OCI-LY7 (cell line): ENCODE data around the gene PIEZO2. TPM values are rescaled to one million over a fixed set of nuclear protein-coding genes. Genes with fewer than 3 reads are reported as not detected.

Experiments used
- BruUV-seq: library from RNA; stranded (reverse); fragments of 400-500 nt; replicated peaks from 2 replicates; lab custom pipeline; 2021; lab: Mats Ljungman, UMichigan
- CTCF ChIA-PET: fragments of 300-600 bp; sonication (Branson Sonifier 250); formaldehyde crosslinking; loops from one replicate; lab custom pipeline; 2022; ENCODE audit warnings: antibody characterized with exemption; ENCODE audit not compliant: unreplicated experiment; lab: Charles Lee
- POLR2A ChIA-PET: fragments of 300-600 bp; sonication (Branson Sonifier 250); formaldehyde crosslinking; loops from one replicate; lab custom pipeline; 2022; ENCODE audit warnings: antibody characterized with exemption; lab: Charles Lee
- DNase-seq: peaks from one replicate; pipeline ENCODE4 v3.0.0-alpha.2; 2015; ENCODE audit warnings: low spot score
- H2AFZ ChIP-seq: fragments of 200-600 bp; sonication (generic), shearing (Covaris generic); 2 replicates; pipeline ENCODE4 v1.6.1; 2014; ENCODE audit warnings: mild to moderate bottlenecking, antibody characterized with exemption, low read length, moderate library complexity
- H3K27ac ChIP-seq: fragments of 200-600 bp; sonication (generic); 2 replicates; pipeline ENCODE4 v1.5.1; 2014; ENCODE audit warnings: mixed run types, low read depth, mild to moderate bottlenecking, moderate library complexity, low read length, inconsistent platforms; ENCODE audit not compliant: poor library complexity, severe bottlenecking
- H3K36me3 ChIP-seq: fragments of 200-600 bp; sonication (generic); 2 replicates; pipeline ENCODE4 v1.6.1; 2014; ENCODE audit warnings: mild to moderate bottlenecking, antibody characterized with exemption, low read length, moderate library complexity, mixed read lengths; ENCODE audit not compliant: insufficient read depth
- H3K4me1 ChIP-seq: fragments of 200-600 bp; sonication (generic); 2 replicates; pipeline ENCODE4 v1.5.1; 2014; ENCODE audit warnings: mild to moderate bottlenecking, low read length; ENCODE audit not compliant: insufficient read depth, poor library complexity, severe bottlenecking
- H3K4me2 ChIP-seq: fragments of 200-600 bp; sonication (generic); 2 replicates; pipeline ENCODE4 v1.6.1; 2014; ENCODE audit warnings: mild to moderate bottlenecking, low read length
- H3K4me3 ChIP-seq: fragments of 200-600 bp; sonication (generic); 2 replicates; pipeline ENCODE4 v1.5.1; 2014; ENCODE audit warnings: mild to moderate bottlenecking, low read depth, low read length; ENCODE audit not compliant: poor library complexity, severe bottlenecking
- H3K79me2 ChIP-seq: fragments of 200-600 bp; sonication (generic); 2 replicates; pipeline ENCODE4 v1.6.1; 2016; ENCODE audit warnings: low read depth, mild to moderate bottlenecking, low read length, moderate library complexity, mixed read lengths; ENCODE audit not compliant: insufficient read depth
- H3K9me2 ChIP-seq: fragments of 200-600 bp; sonication (generic); 2 replicates; pipeline ENCODE4 v1.6.1; 2016; ENCODE audit warnings: mild to moderate bottlenecking, low read length, mixed read lengths; ENCODE audit not compliant: insufficient read depth
- H3K9me3 ChIP-seq: fragments of 200-600 bp; sonication (generic); 2 replicates; pipeline ENCODE4 v1.6.1; 2014; ENCODE audit warnings: mild to moderate bottlenecking, mixed run types, low read length, mixed read lengths
- H4K20me1 ChIP-seq: fragments of 200-600 bp; sonication (generic); 2 replicates; pipeline ENCODE4 v1.6.1; 2014; ENCODE audit warnings: mild to moderate bottlenecking, antibody characterized with exemption, low read length, moderate library complexity, mixed read lengths; ENCODE audit not compliant: insufficient read depth
- EZH2phosphoT487 ChIP-seq: fragments of 200-600 bp; sonication (generic); IDR thresholded peaks from 2 replicates; pipeline ENCODE4 v1.6.1; 2018; ENCODE audit warnings: low read depth, borderline replicate concordance, mild to moderate bottlenecking, mixed run types, antibody characterized with exemption, low read length, moderate library complexity, mixed read lengths
- intact Hi-C: fragments of 100-400 bp; cut with micrococcal nuclease; formaldehyde crosslinking; loops from one replicate; pipeline ENCODE4 v1.10.0; 2022; ENCODE audit not compliant: unreplicated experiment
- total RNA-seq, 2 experiments: library from RNA; depleted of rRNA in 1 of 2; stranded (reverse); fragments of >200 nt in 1 of 2; shearing (Covaris generic) in 1 of 2; gene quantifications; 2 replicates each; pipeline ENCODE4 v1.2.3, GENCODE V29; 2014 to 2022
- TF ChIP-seq, protein P1 (sequence below): fragments of 200-600 bp; sonication (generic); conservative IDR thresholded peaks from 2 replicates; pipeline ENCODE4 v1.5.1; 2014; ENCODE audit warnings: mild to moderate bottlenecking, antibody characterized with exemption, low read length, moderate library complexity, mixed read lengths

Gene PIEZO2
- total RNA-seq, 2 experiments from 2014 or later, result 0.95 to 3.3 TPM

DNA sequence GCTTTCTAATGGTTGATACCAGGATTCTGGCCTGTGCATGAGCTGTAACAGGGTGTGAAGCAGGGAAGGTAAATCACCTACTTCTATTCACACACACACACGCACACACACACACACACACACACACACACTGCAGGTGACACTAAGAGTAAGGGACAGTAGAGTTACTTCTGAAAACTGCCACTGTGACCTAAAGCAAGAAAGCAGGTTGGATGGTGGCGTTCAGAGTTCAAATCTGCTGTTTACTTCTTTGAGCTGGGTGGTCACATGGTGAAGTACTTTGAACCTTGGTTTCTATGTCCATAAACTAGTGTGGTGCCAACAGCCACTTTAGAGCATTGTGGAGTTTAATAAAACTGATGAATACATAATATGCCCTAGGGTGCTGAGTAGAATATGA lies 248.0 kb downstream of the PIEZO2 start:
- TF ChIP-seq, protein P1, sequence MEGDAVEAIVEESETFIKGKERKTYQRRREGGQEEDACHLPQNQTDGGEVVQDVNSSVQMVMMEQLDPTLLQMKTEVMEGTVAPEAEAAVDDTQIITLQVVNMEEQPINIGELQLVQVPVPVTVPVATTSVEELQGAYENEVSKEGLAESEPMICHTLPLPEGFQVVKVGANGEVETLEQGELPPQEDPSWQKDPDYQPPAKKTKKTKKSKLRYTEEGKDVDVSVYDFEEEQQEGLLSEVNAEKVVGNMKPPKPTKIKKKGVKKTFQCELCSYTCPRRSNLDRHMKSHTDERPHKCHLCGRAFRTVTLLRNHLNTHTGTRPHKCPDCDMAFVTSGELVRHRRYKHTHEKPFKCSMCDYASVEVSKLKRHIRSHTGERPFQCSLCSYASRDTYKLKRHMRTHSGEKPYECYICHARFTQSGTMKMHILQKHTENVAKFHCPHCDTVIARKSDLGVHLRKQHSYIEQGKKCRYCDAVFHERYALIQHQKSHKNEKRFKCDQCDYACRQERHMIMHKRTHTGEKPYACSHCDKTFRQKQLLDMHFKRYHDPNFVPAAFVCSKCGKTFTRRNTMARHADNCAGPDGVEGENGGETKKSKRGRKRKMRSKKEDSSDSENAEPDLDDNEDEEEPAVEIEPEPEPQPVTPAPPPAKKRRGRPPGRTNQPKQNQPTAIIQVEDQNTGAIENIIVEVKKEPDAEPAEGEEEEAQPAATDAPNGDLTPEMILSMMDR, result no peak
- TF ChIP-seq EZH2phosphoT487, result no peak
- no peak overlapping the region for H3K4me2 ChIP-seq

GRCh38 chr18:10900435-10900834 lies 248.9 kb downstream of the PIEZO2 start:
- CTCF ChIA-PET, result no interaction called here

More for the DNA sequence above, 248.0 kb downstream of the PIEZO2 start:
- DNase-seq, result no peak
- no peaks in the 10 kb centered on the region for H4K20me1 ChIP-seq
- no peak overlapping the region for H2AFZ ChIP-seq
- no peak overlapping the region for H3K27ac ChIP-seq
- no peaks in the 10 kb centered on the region for H3K9me3 ChIP-seq
- H3K79me2 ChIP-seq, result no peaks in the 10 kb centered on the region
- intact Hi-C loops, result no loop called here
- no TSS peak for BruUV-seq
- H3K9me2 ChIP-seq, result no peaks in the 10 kb centered on the region
- no peak overlapping the region for H3K4me3 ChIP-seq
- H3K4me1 ChIP-seq, result peaks cover 28% of the 10 kb centered on the region
- POLR2A ChIA-PET, result interaction anchor here (0.7 kb wide), 1 partner anchor 157 kb away, joined by 3 read pairs; no protein-coding TSS in a partner anchor
- H3K36me3 ChIP-seq, result no peaks in the 10 kb centered on the region
- CTCF ChIA-PET, result no interaction called here

DNA sequence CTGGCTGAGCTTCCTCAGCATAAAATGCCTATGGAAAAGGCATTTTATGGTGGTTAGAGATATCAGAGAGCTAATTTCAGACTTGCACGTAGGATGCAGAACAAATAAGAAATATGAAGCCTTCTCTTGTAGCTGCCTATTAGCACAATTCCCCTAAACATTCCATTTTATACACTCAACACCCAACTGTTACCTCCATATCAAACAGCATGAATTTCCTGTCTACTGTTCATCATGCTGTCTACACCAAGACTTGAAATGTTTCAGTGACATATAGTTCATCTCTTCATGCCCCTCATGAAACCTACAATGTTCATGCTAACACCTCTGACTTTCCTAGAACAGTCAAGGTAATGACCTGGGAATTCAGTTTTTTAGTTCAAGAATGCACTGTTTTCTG lies 249.9 kb downstream of the PIEZO2 start:
- no peak for DNase-seq
- H3K27ac ChIP-seq, result no peak overlapping the region
- H3K9me3 ChIP-seq, result no peaks in the 10 kb centered on the region
- H4K20me1 ChIP-seq, result no peaks in the 10 kb centered on the region
- ChIA-PET CTCF (no interaction called here), POLR2A (interaction anchor here (0.8 to 2.1 kb wide), 6 partner anchors 9 to 121 kb away, joined by 3 to 11 read pairs (median 4); no protein-coding TSS in a partner anchor)
- H3K36me3 ChIP-seq, result no peaks in the 10 kb centered on the region
- intact Hi-C loops, result no loop called here
- no peaks in the 10 kb centered on the region for H3K79me2 ChIP-seq
- H3K4me3 ChIP-seq, result no peak overlapping the region
- H3K9me2 ChIP-seq, result no peaks in the 10 kb centered on the region
- no TSS peak for BruUV-seq
- H3K4me2 ChIP-seq, result 0 out of 2 replicates have a peak overlapping the region, but pooled peaks have one; percentile 46
- TF ChIP-seq, protein P1, result no peak
- TF ChIP-seq EZH2phosphoT487, result no peak
- peaks cover 31% of the 10 kb centered on the region for H3K4me1 ChIP-seq
- peak overlapping the region; percentile 56; the same call in 1 of the 2 replicates for H2AFZ ChIP-seq

More at GRCh38 chr18:10900435-10900834, 248.9 kb downstream of the PIEZO2 start:
- H3K9me3 ChIP-seq, result no peaks in the 10 kb centered on the region
- TF ChIP-seq, protein P1, result no peak
- TF ChIP-seq EZH2phosphoT487, result no peak
- DNase-seq, result no peak
- H3K36me3 ChIP-seq, result no peaks in the 10 kb centered on the region
- no peak overlapping the region for H3K4me3 ChIP-seq
- no peaks in the 10 kb centered on the region for H3K9me2 ChIP-seq
- POLR2A ChIA-PET, result interaction anchor here (0.6 to 2.1 kb wide), 5 partner anchors 8 to 67 kb away, joined by 3 to 11 read pairs (median 3); no protein-coding TSS in a partner anchor
- intact Hi-C loops, result no loop called here
- H3K4me2 ChIP-seq, result no peak overlapping the region
- H3K27ac ChIP-seq, result no peak overlapping the region
- BruUV-seq, result no TSS peak
- H4K20me1 ChIP-seq, result no peaks in the 10 kb centered on the region
- no peak overlapping the region for H2AFZ ChIP-seq
- H3K4me1 ChIP-seq, result peaks cover 28% of the 10 kb centered on the region
- H3K79me2 ChIP-seq, result no peaks in the 10 kb centered on the region
